H9 (cell line): ENCODE results near the gene IQCE. TPM values are rescaled to one million over a fixed set of nuclear protein-coding genes. Genes with fewer than 3 reads are reported as not detected.
A peak's percentile ranks its signal among the peaks of the same experiment; 100 is the strongest.

ENCODE experiments used
- DNase-seq: peaks from one replicate; pipeline ENCODE4 v3.0.0-alpha.2; 2017
- H2AFZ ChIP-seq: one replicate; pipeline ENCODE4 v1.6.1; 2013; ENCODE audit warnings: mild to moderate bottlenecking, low read length, control low read depth, moderate library complexity
- H2AK5ac ChIP-seq: 2 replicates; pipeline ENCODE4 v1.6.1; 2013; ENCODE audit warnings: low read length, control low read depth, mixed read lengths; ENCODE audit not compliant: insufficient read length
- H2BK120ac ChIP-seq: one replicate; pipeline ENCODE4 v1.6.1; 2013; ENCODE audit warnings: low read depth, mild to moderate bottlenecking, low read length, control low read depth, inconsistent platforms; ENCODE audit not compliant: poor library complexity, severe bottlenecking
- H2BK12ac ChIP-seq: 2 replicates; pipeline ENCODE4 v1.6.1; 2013; ENCODE audit warnings: low read length, control low read depth, mixed read lengths, low read depth; ENCODE audit not compliant: insufficient read length
- H2BK15ac ChIP-seq: 2 replicates; pipeline ENCODE4 v1.6.1; 2013; ENCODE audit warnings: low read depth, low read length, control low read depth
- H2BK20ac ChIP-seq: one replicate; pipeline ENCODE4 v1.6.1; 2013; ENCODE audit warnings: low read depth, mild to moderate bottlenecking, low read length, control low read depth, inconsistent platforms; ENCODE audit not compliant: poor library complexity, severe bottlenecking
- H2BK5ac ChIP-seq: 2 replicates; pipeline ENCODE4 v1.6.1; 2013; ENCODE audit warnings: low read length, control low read depth, mixed read lengths; ENCODE audit not compliant: insufficient read length
- H3K14ac ChIP-seq: 2 replicates; pipeline ENCODE4 v1.6.1; 2013; ENCODE audit warnings: low read length, control low read depth; ENCODE audit not compliant: insufficient read depth
- H3K18ac ChIP-seq: 2 replicates; pipeline ENCODE4 v1.6.1; 2013; ENCODE audit warnings: low read depth, mild to moderate bottlenecking, mixed read lengths, low read length, control low read depth; ENCODE audit not compliant: insufficient read length
- H3K23ac ChIP-seq: 2 replicates; pipeline ENCODE4 v1.6.1; 2013; ENCODE audit warnings: low read length, control low read depth, mixed read lengths, low read depth; ENCODE audit not compliant: insufficient read length
- H3K23me2 ChIP-seq: 2 replicates; pipeline ENCODE4 v1.6.1; 2013; ENCODE audit warnings: low read depth, mild to moderate bottlenecking, mixed read lengths, low read length, control low read depth; ENCODE audit not compliant: insufficient read length, poor library complexity, severe bottlenecking
- H3K27ac ChIP-seq: 2 replicates; pipeline ENCODE4 v1.5.1; 2013; ENCODE audit warnings: low read length, control low read depth, mixed read lengths, low read depth; ENCODE audit not compliant: insufficient read length
- H3K27me3 ChIP-seq: 2 replicates; pipeline ENCODE4 v1.6.1; 2013; ENCODE audit warnings: low read length, control low read depth, inconsistent platforms; ENCODE audit not compliant: insufficient read depth
- H3K4ac ChIP-seq: 2 replicates; pipeline ENCODE4 v1.6.1; 2013; ENCODE audit warnings: low read depth, mild to moderate bottlenecking, control low read depth, inconsistent platforms, low read length, moderate library complexity
- H3K4me1 ChIP-seq: 2 replicates; pipeline ENCODE4 v1.6.1; 2013; ENCODE audit warnings: low read length, control low read depth, inconsistent platforms; ENCODE audit not compliant: insufficient read depth
- H3K4me2 ChIP-seq: 2 replicates; pipeline ENCODE4 v1.6.1; 2013; ENCODE audit warnings: low read length, control low read depth, mixed read lengths; ENCODE audit not compliant: insufficient read length, insufficient read depth
- H3K56ac ChIP-seq: 2 replicates; pipeline ENCODE4 v1.6.1; 2013; ENCODE audit warnings: low read depth, mild to moderate bottlenecking, mixed read lengths, low read length, control low read depth; ENCODE audit not compliant: insufficient read length
- H3K79me1 ChIP-seq: 2 replicates; pipeline ENCODE4 v1.6.1; 2013; ENCODE audit warnings: low read depth, mild to moderate bottlenecking, moderate library complexity, low read length, control low read depth, inconsistent platforms; ENCODE audit not compliant: insufficient read depth, poor library complexity, severe bottlenecking
- H3K79me2 ChIP-seq: 2 replicates; pipeline ENCODE4 v1.6.1; 2013; ENCODE audit warnings: low read length, control low read depth, inconsistent platforms; ENCODE audit not compliant: insufficient read depth
- H3K9ac ChIP-seq: 2 replicates; pipeline ENCODE4 v1.6.1; 2013; ENCODE audit warnings: low read length, control low read depth, mixed read lengths; ENCODE audit not compliant: insufficient read length; ENCODE audit errors: extremely low read depth
- H3K9me3 ChIP-seq: one replicate; pipeline ENCODE4 v1.6.1; 2013; ENCODE audit warnings: low read depth, low read length, inconsistent platforms; ENCODE audit not compliant: control insufficient read depth
- H3T11ph ChIP-seq: one replicate; pipeline ENCODE4 v1.6.1; 2013; ENCODE audit warnings: mild to moderate bottlenecking, low read length, control low read depth, inconsistent platforms
- H4K20me1 ChIP-seq: one replicate; pipeline ENCODE4 v1.6.1; 2013; ENCODE audit not compliant: control insufficient read depth, insufficient read length, insufficient read depth
- H4K5ac ChIP-seq: 2 replicates; pipeline ENCODE4 v1.6.1; 2013; ENCODE audit warnings: low read depth, mild to moderate bottlenecking, mixed read lengths, low read length, control low read depth; ENCODE audit not compliant: insufficient read length
- H4K8ac ChIP-seq: replicated peaks from 2 replicates; pipeline ENCODE4 v1.6.1; 2013; ENCODE audit warnings: low read length, control low read depth, mixed read lengths, low read depth; ENCODE audit not compliant: insufficient read length
- H4K91ac ChIP-seq: 2 replicates; pipeline ENCODE4 v1.6.1; 2013; ENCODE audit warnings: low read depth, mild to moderate bottlenecking, moderate library complexity, mixed read lengths, low read length, control low read depth; ENCODE audit not compliant: insufficient read length
- H3K27ac Mint-ChIP-seq, 3 experiments: 2 replicates in 2 of 3; 3 replicates in 1 of 3; pipeline ENCODE4 v1.8.0; 2020 to 2021; ENCODE audit warnings: mixed read lengths in 3 of 3, mild to moderate bottlenecking in 1 of 3, moderate library complexity in 1 of 3
- H3K27me3 Mint-ChIP-seq: 2 replicates; pipeline ENCODE4 v1.8.0; 2021; ENCODE audit warnings: low read depth, mild to moderate bottlenecking, moderate library complexity, mixed read lengths
- H3K36me3 Mint-ChIP-seq, 3 experiments: 2 replicates in 2 of 3; 3 replicates in 1 of 3; pipeline ENCODE4 v1.8.0; 2020 to 2021; ENCODE audit warnings: low read depth in 3 of 3, mixed read lengths in 3 of 3; ENCODE audit not compliant: insufficient read depth in 1 of 3
- H3K4me1 Mint-ChIP-seq, 2 experiments: 2 replicates each; pipeline ENCODE4 v1.8.0; 2020; ENCODE audit warnings: mixed read lengths in 2 of 2
- H3K4me3 Mint-ChIP-seq, 2 experiments: 2 replicates in 1 of 2; 3 replicates in 1 of 2; pipeline ENCODE4 v1.8.0; 2020 to 2021; ENCODE audit warnings: mild to moderate bottlenecking in 2 of 2, mixed read lengths in 2 of 2, moderate library complexity in 1 of 2
- H3K9me3 Mint-ChIP-seq, 2 experiments: 2 replicates in 1 of 2; 3 replicates in 1 of 2; pipeline ENCODE4 v1.8.0; 2020; ENCODE audit warnings: mild to moderate bottlenecking in 2 of 2, mixed read lengths in 2 of 2, moderate library complexity in 1 of 2
- CTCF ChIP-seq: fragments of 200-600 bp; sonication (generic); conservative IDR thresholded peaks from 3 replicates; pipeline ENCODE4 v1.8.0; 2021; ENCODE audit warnings: antibody characterized with exemption, mild to moderate bottlenecking
- WGBS: extraction: QIAGEN DNeasy Blood & Tissue Kit; methylation state at CpG from one replicate; pipeline ENCODE4 v1.1.7; 2013; ENCODE audit warnings: missing lambda C conversion rate, low lambda C conversion rate, mixed read lengths; ENCODE audit not compliant: insufficient read length; ENCODE audit errors: extremely low coverage; 5-methylcytosine and 5-hydroxymethylcytosine counted together
- total RNA-seq: library from RNA; stranded (reverse); gene quantifications from 2 replicates; pipeline ENCODE4 v1.2.1, GENCODE V29; 2021

IQCE gene
- total RNA-seq, 1 experiment from 2014 or later = 7.0 TPM

GRCh38 chr7:2614631-2615330, 56.0 kb downstream of the IQCE start:
- no peaks in the 10 kb centered on the region; a peak in 1 of 7 replicates for H3K36me3 Mint-ChIP-seq
- WGBS = no CpG with 5 or more reads among the region's 22 CpGs
- Histone ChIP-seq H3K27me3 (no peaks in the 10 kb centered on the region), H3K14ac (no peak overlapping the region), H4K91ac (no peak overlapping the region), H3K79me2 (no peaks in the 10 kb centered on the region), H3K4ac (no peak overlapping the region), H3K9me3 (no peaks in the 10 kb centered on the region), H4K8ac (no peak overlapping the region), H4K20me1 (no peaks in the 10 kb centered on the region), H2BK120ac (no peak overlapping the region), H2AK5ac (no peak overlapping the region), H3K4me1 (peaks cover 9% of the 10 kb centered on the region; the same call in 1 of the 2 replicates), H3K23ac (no peak overlapping the region), H3K4me2 (no peak overlapping the region), H2BK20ac (no peak overlapping the region), H3K9ac (no peak overlapping the region), H3K27ac (no peak overlapping the region), H2AFZ (no peak overlapping the region), H3K18ac (no peak overlapping the region), H2BK5ac (no peak overlapping the region), H2BK12ac (no peak overlapping the region), H3K56ac (no peak overlapping the region), H3K79me1 (no peaks in the 10 kb centered on the region), H3K23me2 (no peaks in the 10 kb centered on the region), H2BK15ac (no peak overlapping the region), H3T11ph (no peak overlapping the region), H4K5ac (no peak overlapping the region)
- peaks cover 3% of the 10 kb centered on the region for H3K27me3 Mint-ChIP-seq
- DNase-seq = peak; percentile 23
- H3K9me3 Mint-ChIP-seq = no peaks in the 10 kb centered on the region; a peak in 2 of 5 replicates
- H3K4me1 Mint-ChIP-seq = peaks cover 29 to 39% of the 10 kb centered on the region in 2 experiments
- no peak overlapping the region for H3K4me3 Mint-ChIP-seq
- no peak for TF ChIP-seq CTCF
- H3K27ac Mint-ChIP-seq = no peak overlapping the region
